Stimulated activated naive CD4-positive, alpha-beta T cell treated with Interleukin-2 at 50 U/mL for 16 hours (primary cell): Measurements from ENCODE around the gene TNP2.
"Not testable (repeated sequence)": the region's sequence is repeated elsewhere in the genome, so short reads cannot be mapped to it uniquely, and the experiment has no call there.

Experiments used
- DNase-seq: peaks from one replicate; lab custom pipeline; 2025; lab: John Stamatoyannopoulos, UW

Gene TNP2

GRCh38 chr16:11299865-11300559, 30.9 kb upstream of the TNP2 start:
- no peak for DNase-seq

GRCh38 chr16:11298950-11299547, 29.9 kb upstream of the TNP2 start:
- DNase-seq: not testable (repeated sequence)

- DNase-seq: no peak
Measured at GRCh38 chr16:11298143-11298900, 29.2 kb upstream of the TNP2 start.

GRCh38 chr16:11297492-11298142, 28.5 kb upstream of the TNP2 start:
- peak; percentile 57 for DNase-seq

GRCh38 chr16:11296706-11297491, 27.8 kb upstream of the TNP2 start:
- DNase-seq: no peak

- no peak for DNase-seq
Measured at GRCh38 chr16:11296351-11296705, 27.2 kb upstream of the TNP2 start.

- DNase-seq: no peak
Measured at GRCh38 chr16:11295672-11296071, 26.5 kb upstream of the TNP2 start.

GRCh38 chr16:11292076-11292748, 23.1 kb upstream of the TNP2 start:
- DNase-seq: no peak

- no peak for DNase-seq
Measured at GRCh38 chr16:11291091-11291703, 22.1 kb upstream of the TNP2 start.

- no peak for DNase-seq
Measured at GRCh38 chr16:11290102-11290893, 21.2 kb upstream of the TNP2 start.

GRCh38 chr16:11289696-11290095, 20.6 kb upstream of the TNP2 start:
- not testable (repeated sequence) for DNase-seq

GRCh38 chr16:11289202-11289601, 20.1 kb upstream of the TNP2 start:
- no peak for DNase-seq

- no peak for DNase-seq
Measured at GRCh38 chr16:11285842-11286241, 16.7 kb upstream of the TNP2 start.

- DNase-seq: no peak
Measured at GRCh38 chr16:11283820-11284248, 14.7 kb upstream of the TNP2 start.

GRCh38 chr16:11280616-11281522, 11.7 kb upstream of the TNP2 start, which contains the start of gene PRM1:
Gene PRM1 (minus strand): TSS chr16:11281330. CDS start chr16:11281238, 92 bp downstream.
- DNase-seq: no peak

GRCh38 chr16:11278681-11279628, 9.8 kb upstream of the TNP2 start:
- DNase-seq: no peak

- DNase-seq: no peak
Measured at GRCh38 chr16:11277607-11278337, 8.6 kb upstream of the TNP2 start.
